Left colon (tissue), 2 donors: Measurements from ENCODE around the gene ZBTB16. TPM values are rescaled to one million over a fixed set of nuclear protein-coding genes. Genes with fewer than 3 reads are reported as not detected.

Source experiments
- total RNA-seq, 2 donors: library from RNA; stranded (reverse); fragmentation: NEBNext Ultra II Directional; extraction: Animal tissue kit (Norgen Biotek cat#: 25700); gene quantifications; one replicate each; pipeline ENCODE4 v1.2.1, GENCODE V29; 2021
- donor health status: DM: no; HTN: no; CAD: no.
- donor health status: DM: yes; HTN: yes; CAD: no.

The ZBTB16 gene
- total RNA-seq, 2 donors from 2014 or later = 10.0 to 75.1 TPM

Other genes with a start within 250 kb of the ZBTB16 start
- 10 to 100 TPM; 20.0 to 21.8 TPM for gene USP28, start 184.1 kb upstream of the ZBTB16 start, total RNA-seq
- not detected for gene HTR3B, start 154.9 kb upstream of the ZBTB16 start, total RNA-seq
- under 1 TPM in 1 of 2 donors, not detected in 1; 0.67 TPM for gene HTR3A, start 84.6 kb upstream of the ZBTB16 start, total RNA-seq
- gene NNMT, start 236.7 kb downstream of the ZBTB16 start, total RNA-seq = 10 to 100 TPM; 27.2 to 42.2 TPM